GM23248 (cell line): ENCODE measurements around the gene TMEM271. TPM values are rescaled to one million over a fixed set of nuclear protein-coding genes. Genes with fewer than 3 reads are reported as not detected.

Source experiments
- DNase-seq: peaks from one replicate; pipeline ENCODE4 v3.0.0-alpha.2; 2015
- H2AFZ ChIP-seq: fragments of 200-600 bp; sonication (generic); 2 replicates; pipeline ENCODE4 v1.6.1; 2016; ENCODE audit warnings: antibody characterized with exemption
- H3F3A ChIP-seq: fragments of 200-600 bp; sonication (generic); 2 replicates; pipeline ENCODE4 v1.6.1; 2016; ENCODE audit warnings: mild to moderate bottlenecking, antibody characterized with exemption, mixed run types; ENCODE audit not compliant: insufficient read depth
- H3K27ac ChIP-seq: fragments of 200-600 bp; sonication (generic); 2 replicates; pipeline ENCODE4 v1.5.1; 2016; ENCODE audit warnings: mild to moderate bottlenecking
- H3K27me3 ChIP-seq: fragments of 200-600 bp; sonication (generic); replicated peaks from 2 replicates; pipeline ENCODE4 v1.6.1; 2016; ENCODE audit warnings: mild to moderate bottlenecking; ENCODE audit not compliant: insufficient read depth
- H3K36me3 ChIP-seq: fragments of 200-600 bp; sonication (generic); 2 replicates; pipeline ENCODE4 v1.6.1; 2016; ENCODE audit warnings: low read depth, mild to moderate bottlenecking
- H3K4me1 ChIP-seq: fragments of 200-600 bp; sonication (generic); 2 replicates; pipeline ENCODE4 v1.6.1; 2016; ENCODE audit warnings: mild to moderate bottlenecking; ENCODE audit not compliant: insufficient read depth
- H3K4me2 ChIP-seq: fragments of 200-600 bp; sonication (generic); one replicate; pipeline ENCODE4 v1.6.1; 2016; ENCODE audit warnings: mild to moderate bottlenecking; ENCODE audit not compliant: unreplicated experiment
- H3K4me3 ChIP-seq: fragments of 200-600 bp; sonication (generic); 2 replicates; pipeline ENCODE4 v1.5.1; 2016; ENCODE audit warnings: mild to moderate bottlenecking
- H3K79me2 ChIP-seq: fragments of 200-600 bp; sonication (generic); 2 replicates; pipeline ENCODE4 v1.6.1; 2016; ENCODE audit warnings: mild to moderate bottlenecking; ENCODE audit not compliant: insufficient read depth
- H3K9ac ChIP-seq: fragments of 200-600 bp; sonication (generic); 2 replicates; pipeline ENCODE4 v1.6.1; 2016; ENCODE audit warnings: mild to moderate bottlenecking
- H3K9me2 ChIP-seq: fragments of 200-600 bp; sonication (generic); 2 replicates; pipeline ENCODE4 v1.6.1; 2016; ENCODE audit warnings: mixed run types, mild to moderate bottlenecking, moderate library complexity; ENCODE audit not compliant: insufficient read depth
- H3K9me3 ChIP-seq: fragments of 200-600 bp; sonication (generic); one replicate; pipeline ENCODE4 v1.6.1; 2017; ENCODE audit warnings: low read depth
- H4K20me1 ChIP-seq: fragments of 200-600 bp; sonication (generic); 2 replicates; pipeline ENCODE4 v1.6.0; 2016; ENCODE audit not compliant: insufficient read depth
- EZH2 ChIP-seq: fragments of 200-600 bp; sonication (generic); IDR thresholded peaks from 2 replicates; pipeline ENCODE4 v1.6.1; 2018; ENCODE audit warnings: antibody characterized with exemption, mild to moderate bottlenecking; ENCODE audit not compliant: insufficient read depth, poor library complexity, severe bottlenecking
- EZH2phosphoT487 ChIP-seq: fragments of 200-600 bp; sonication (generic); IDR thresholded peaks from 2 replicates; pipeline ENCODE4 v1.6.1; 2018; ENCODE audit warnings: antibody characterized with exemption, moderate library complexity, mild to moderate bottlenecking, low read depth; ENCODE audit not compliant: insufficient read depth
- WGBS, 2 experiments: methylation state at CpG; one replicate each; pipeline ENCODE4 v1.1.6; 2015 to 2017; ENCODE audit warnings: low lambda C conversion rate in 2 of 2, low coverage in 1 of 2; ENCODE audit errors: missing lambda C conversion rate in 2 of 2; 5-methylcytosine and 5-hydroxymethylcytosine counted together
- in situ Hi-C: fragments of 300-500 bp; cut with MboI; formaldehyde crosslinking; loops from 2 replicates; pipeline ENCODE4 v1.15.0; 2020
- polyA plus RNA-seq: library from polyadenylated mRNA; unstranded; fragments of >200 nt; fragmentation: Nextera tagmentation; extraction: Ambion mirVana; gene quantifications from 2 replicates; pipeline ENCODE4 v1.2.1, GENCODE V29; 2016
- total RNA-seq: library from RNA; depleted of rRNA; stranded (reverse); fragments of >200 nt; shearing (Covaris generic); gene quantifications from 2 replicates; pipeline ENCODE4 v1.2.3, GENCODE V29; 2014

The TMEM271 gene
- total and polyA plus RNA-seq, 2 experiments from 2014 or later, result not detected

GRCh38 chr4:581753-582361 lies 5.8 kb upstream of the TMEM271 start:
- H3F3A ChIP-seq, result no peaks in the 10 kb centered on the region
- TF ChIP-seq EZH2phosphoT487 (no peak), EZH2 (no peak)
- peaks cover 5% of the 10 kb centered on the region for H3K9me3 ChIP-seq
- no peak for DNase-seq
- H4K20me1 ChIP-seq, result no peaks in the 10 kb centered on the region
- no peaks in the 10 kb centered on the region for H3K4me1 ChIP-seq
- in situ Hi-C loops, result no loop called here
- no peak overlapping the region for H3K9ac ChIP-seq
- H3K36me3 ChIP-seq, result no peaks in the 10 kb centered on the region
- peaks cover 47% of the 10 kb centered on the region for H3K27me3 ChIP-seq
- no peak overlapping the region for H3K4me3 ChIP-seq
- 26 to 32% methylated on average over 9 of the region's 9 CpGs for WGBS, 2 experiments
- H3K27ac ChIP-seq, result no peak overlapping the region
- no peak overlapping the region for H2AFZ ChIP-seq
- H3K9me2 ChIP-seq, result no peaks in the 10 kb centered on the region
- no peaks in the 10 kb centered on the region for H3K79me2 ChIP-seq
- no peak overlapping the region for H3K4me2 ChIP-seq

- peaks cover 5% of the 10 kb centered on the region for H3K9me3 ChIP-seq
- 23 to 31% methylated on average over 6 of the region's 6 CpGs for WGBS, 2 experiments
- in situ Hi-C loops, result no loop called here
Observed at GRCh38 chr4:581181-581580, 5.1 kb upstream of the TMEM271 start.

GRCh38 chr4:579543-580175 lies 3.6 kb upstream of the TMEM271 start:
- Histone ChIP-seq H3K9me2 (no peaks in the 10 kb centered on the region), H3K4me3 (no peak overlapping the region), H3K27ac (no peak overlapping the region), H4K20me1 (no peaks in the 10 kb centered on the region), H3K4me2 (no peak overlapping the region), H3K9me3 (peaks cover 5% of the 10 kb centered on the region), H3K9ac (no peak overlapping the region), H2AFZ (no peak overlapping the region), H3K79me2 (no peaks in the 10 kb centered on the region), H3K36me3 (no peaks in the 10 kb centered on the region), H3F3A (no peaks in the 10 kb centered on the region), H3K27me3 (peaks cover 48% of the 10 kb centered on the region), H3K4me1 (no peaks in the 10 kb centered on the region)
- no peak for DNase-seq
- TF ChIP-seq EZH2, result no peak
- TF ChIP-seq EZH2phosphoT487, result no peak
- WGBS, 2 experiments, result 21% methylated on average over 11 of the region's 11 CpGs
- in situ Hi-C loops, result no loop called here

More at GRCh38 chr4:581181-581580, 5.1 kb upstream of the TMEM271 start:
- DNase-seq, result no peak
- no peak overlapping the region for H2AFZ ChIP-seq
- H3K9ac ChIP-seq, result no peak overlapping the region
- no peak overlapping the region for H3K4me2 ChIP-seq
- no peak overlapping the region for H3K4me3 ChIP-seq
- no peaks in the 10 kb centered on the region for H3K79me2 ChIP-seq
- H3K36me3 ChIP-seq, result no peaks in the 10 kb centered on the region
- H3K9me2 ChIP-seq, result no peaks in the 10 kb centered on the region
- H4K20me1 ChIP-seq, result no peaks in the 10 kb centered on the region
- no peaks in the 10 kb centered on the region for H3K4me1 ChIP-seq
- no peak overlapping the region for H3K27ac ChIP-seq
- H3F3A ChIP-seq, result no peaks in the 10 kb centered on the region
- TF ChIP-seq EZH2 (no peak), EZH2phosphoT487 (no peak)
- peaks cover 47% of the 10 kb centered on the region for H3K27me3 ChIP-seq

GRCh38 chr4:578451-579443 lies 2.7 kb upstream of the TMEM271 start:
- H3K4me2 ChIP-seq, result no peak overlapping the region
- H3K9ac ChIP-seq, result no peak overlapping the region
- H3K27me3 ChIP-seq, result peaks cover 54% of the 10 kb centered on the region
- no peak for DNase-seq
- H3K36me3 ChIP-seq, result no peaks in the 10 kb centered on the region
- no peak overlapping the region for H3K27ac ChIP-seq
- H4K20me1 ChIP-seq, result no peaks in the 10 kb centered on the region
- WGBS, 2 experiments, result 8 to 11% methylated on average over 29 to 32 of the region's 32 CpGs
- no peaks in the 10 kb centered on the region for H3K9me2 ChIP-seq
- H2AFZ ChIP-seq, result no peak overlapping the region
- no peak for TF ChIP-seq EZH2phosphoT487
- peak; percentile 45 for TF ChIP-seq EZH2
- no peaks in the 10 kb centered on the region for H3K79me2 ChIP-seq
- no peaks in the 10 kb centered on the region for H3K4me1 ChIP-seq
- no peak overlapping the region for H3K4me3 ChIP-seq
- peaks cover 1% of the 10 kb centered on the region for H3K9me3 ChIP-seq
- in situ Hi-C loops, result no loop called here
- no peaks in the 10 kb centered on the region for H3F3A ChIP-seq
